Renal cortical epithelial cell (primary cell): Measurements from ENCODE around the gene ABL2. TPM values are rescaled to one million over a fixed set of nuclear protein-coding genes. Genes with fewer than 3 reads are reported as not detected.

Experiments used
- DNase-seq: peaks from one replicate; pipeline ENCODE4 v3.0.0-alpha.2; 2011; ENCODE audit warnings: low read depth
- total RNA-seq: library from RNA; depleted of rRNA; stranded (reverse); fragments of >200 nt; gene quantifications from 2 replicates; pipeline ENCODE4 v1.2.3, GENCODE V29; 2014

Gene ABL2
- total RNA-seq, 1 donor from 2014 or later: 52.2 TPM

GRCh38 chr1:179052776-179053175 lies 176.7 kb downstream of the ABL2 start:
- DNase-seq: no peak

Other genes with a start within 250 kb of the ABL2 start
- gene FAM20B, start 203.8 kb downstream of the ABL2 start, total RNA-seq: 33.2 and 35.8 TPM in 2 replicates
- 37.5 and 41.9 TPM in 2 replicates for gene TOR3A, start 147.6 kb downstream of the ABL2 start, total RNA-seq
- gene SOAT1, start 64.1 kb upstream of the ABL2 start, total RNA-seq: 73.0 and 92.0 TPM in 2 replicates
- gene AXDND1, start 136.3 kb upstream of the ABL2 start, total RNA-seq: 0.45 TPM in 1 of 2 replicates, not detected in the other